ENCODE results near the gene ABCC1. TPM values are rescaled to one million over a fixed set of nuclear protein-coding genes. Genes with fewer than 3 reads are reported as not detected.
A peak's percentile ranks its signal among the peaks of the same experiment; 100 is the strongest.
"Not testable (repeated sequence)": the region's sequence is repeated elsewhere in the genome, so short reads cannot be mapped to it uniquely, and the experiment has no call there.

The ABCC1 gene
- total RNA-seq, 1 experiment from 2014 or later, result 11.8 TPM

DNA sequence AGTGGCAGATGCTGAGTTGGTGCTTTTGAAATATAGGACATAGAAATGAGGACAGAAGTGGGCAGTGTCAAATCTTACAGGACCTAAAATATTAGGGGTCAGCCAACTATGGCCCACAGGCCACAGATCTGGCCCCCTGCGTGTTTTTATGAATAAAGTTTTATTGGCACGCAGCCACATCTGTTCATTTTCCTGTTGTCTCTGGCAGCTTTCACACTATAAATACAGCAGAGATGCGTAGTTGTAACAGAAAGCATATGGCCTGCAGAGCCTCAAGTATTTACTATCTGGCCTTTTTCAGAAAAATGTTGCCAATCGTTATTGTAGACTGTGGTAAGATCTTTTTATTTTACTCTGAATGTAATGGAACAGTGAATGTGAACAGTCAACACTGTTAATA lies 191.1 kb downstream of the ABCC1 start:
- no peak for DNase-seq (ENCODE audit: low read depth)

DNA sequence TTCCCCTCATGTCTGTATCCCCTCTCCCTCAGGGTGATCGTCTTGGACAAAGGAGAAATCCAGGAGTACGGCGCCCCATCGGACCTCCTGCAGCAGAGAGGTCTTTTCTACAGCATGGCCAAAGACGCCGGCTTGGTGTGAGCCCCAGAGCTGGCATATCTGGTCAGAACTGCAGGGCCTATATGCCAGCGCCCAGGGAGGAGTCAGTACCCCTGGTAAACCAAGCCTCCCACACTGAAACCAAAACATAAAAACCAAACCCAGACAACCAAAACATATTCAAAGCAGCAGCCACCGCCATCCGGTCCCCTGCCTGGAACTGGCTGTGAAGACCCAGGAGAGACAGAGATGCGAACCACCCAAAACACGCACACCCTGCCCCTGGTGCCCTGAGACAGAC lies 191.7 kb downstream of the ABCC1 start:
- no peak for DNase-seq (ENCODE audit: low read depth)

DNA sequence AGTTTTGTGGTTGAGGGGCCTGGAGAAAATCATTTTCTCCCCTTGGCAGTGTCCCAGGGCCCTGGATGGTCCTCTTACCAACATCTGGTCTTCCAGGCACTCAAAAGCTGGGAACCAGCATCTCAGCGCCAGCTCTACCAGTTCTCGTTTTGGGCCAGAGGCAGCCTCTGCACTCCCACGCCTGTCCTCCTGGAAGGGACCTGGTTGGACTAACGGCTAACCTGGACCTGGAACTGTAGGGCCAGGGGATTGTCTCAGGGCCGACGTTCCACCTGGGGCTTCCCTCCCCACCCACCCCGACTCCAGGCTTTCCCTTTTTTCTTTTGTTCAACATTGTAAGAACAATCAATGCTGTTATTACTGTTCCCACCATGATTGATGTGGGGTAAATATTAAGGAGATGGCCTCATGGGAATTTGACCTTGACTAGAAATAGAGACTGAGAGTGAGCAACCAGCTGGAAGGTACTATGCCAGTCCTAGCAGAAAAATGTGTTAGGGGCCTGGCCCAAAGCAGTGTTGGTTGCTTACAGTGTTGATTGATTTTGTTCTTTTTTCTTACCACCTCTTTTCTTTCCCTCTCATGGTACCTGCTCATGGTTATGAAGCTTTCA lies 192.5 kb downstream of the ABCC1 start:
- no peak for DNase-seq (ENCODE audit: low read depth)

DNA sequence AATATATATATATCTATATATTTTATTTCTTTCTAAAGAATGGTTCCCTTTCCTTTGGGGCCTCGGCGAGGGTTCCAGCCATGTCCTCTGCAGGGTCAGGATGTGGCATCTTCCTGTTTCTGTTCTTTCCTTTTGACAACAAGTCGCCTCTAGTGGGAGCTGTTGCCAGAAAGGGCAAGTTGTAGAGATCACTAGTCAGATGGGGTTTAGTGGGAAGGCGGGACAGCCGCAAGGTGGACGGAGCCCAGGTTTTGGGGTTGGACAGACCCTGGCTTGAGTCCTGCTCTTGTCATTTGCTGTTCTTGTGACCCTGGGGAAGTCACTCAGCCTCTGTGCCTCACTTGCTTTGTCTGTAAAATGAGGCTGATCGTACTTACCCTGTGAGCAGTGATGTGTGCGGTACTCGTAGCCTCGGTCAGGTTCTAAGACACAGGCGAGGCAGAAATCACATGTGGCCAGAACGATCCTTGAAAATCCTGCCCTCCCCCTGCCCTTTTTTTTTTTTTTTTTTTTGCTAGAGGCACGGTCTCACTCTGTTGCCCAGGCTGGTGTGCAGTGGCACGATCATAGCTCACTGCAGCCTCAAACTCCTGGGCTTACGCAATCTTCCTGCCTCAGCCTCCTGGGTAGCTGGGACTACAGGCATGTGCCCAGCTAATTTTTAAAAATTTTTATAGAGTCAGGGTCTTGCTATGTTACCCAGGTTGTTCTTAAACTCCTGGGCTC lies 193.8 kb downstream of the ABCC1 start:
- DNase-seq (ENCODE audit: low read depth), result no peak

DNA sequence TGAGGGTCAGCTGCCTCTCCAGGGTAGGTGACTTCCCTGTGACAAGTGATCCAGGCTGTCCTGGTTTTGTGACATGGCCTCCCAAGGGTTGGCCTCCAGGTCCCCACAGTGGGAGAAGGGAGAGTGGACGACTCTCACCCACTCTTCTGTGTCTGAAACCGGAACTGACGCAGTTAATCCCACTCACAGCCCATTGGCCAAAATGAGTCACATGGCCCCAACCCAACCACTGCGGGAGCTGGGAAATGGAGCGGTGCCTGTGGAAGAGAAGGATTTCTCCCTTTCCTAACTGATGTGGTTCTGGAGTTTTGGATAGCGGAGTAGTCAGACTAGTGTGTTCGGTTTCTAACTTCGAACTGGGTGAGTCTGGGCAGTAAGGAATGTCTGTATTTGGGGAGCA lies 194.5 kb downstream of the ABCC1 start:
- no peak for DNase-seq (ENCODE audit: low read depth)

DNA sequence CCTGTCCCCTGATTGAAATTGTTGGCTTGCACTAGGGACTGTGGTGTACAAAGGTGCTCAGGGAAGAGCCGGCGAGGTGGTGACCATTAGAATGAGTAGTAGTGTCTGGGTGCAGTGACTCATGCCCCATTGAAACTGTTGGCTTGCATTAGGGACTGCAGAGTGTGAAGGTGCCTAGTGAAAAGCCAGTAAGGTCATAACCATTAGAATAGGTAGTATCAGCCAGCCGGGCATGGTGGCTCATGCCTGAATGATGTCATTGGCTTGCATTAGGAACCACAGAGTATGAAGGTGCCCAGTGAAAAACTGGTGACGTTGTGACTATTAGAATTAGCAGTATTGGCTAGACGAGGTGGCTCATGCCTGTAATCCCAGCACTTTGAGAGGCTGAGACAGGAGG lies 195.0 kb downstream of the ABCC1 start:
- peak; percentile 24 for DNase-seq (ENCODE audit: low read depth)

DNA sequence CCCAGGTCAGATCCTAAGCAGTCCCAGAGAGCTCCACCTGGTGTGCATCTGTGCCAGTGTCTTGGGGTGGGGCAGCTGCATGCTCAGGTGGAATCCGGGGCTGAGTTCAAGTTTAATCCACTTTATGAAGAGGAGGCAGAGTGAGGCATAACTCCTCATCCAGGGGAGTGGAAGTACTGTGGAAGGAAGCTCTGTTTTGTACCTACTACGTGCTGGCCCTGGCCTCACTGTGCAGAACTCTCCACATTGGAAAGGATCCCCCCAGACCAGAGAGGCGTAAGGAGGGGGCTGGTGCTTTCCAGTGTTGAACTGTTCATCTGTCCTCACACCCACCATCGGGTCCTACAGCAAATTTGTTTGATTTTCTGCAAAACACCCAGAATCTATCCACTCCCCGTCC lies 195.9 kb downstream of the ABCC1 start:
- no peak for DNase-seq (ENCODE audit: low read depth)

DNA sequence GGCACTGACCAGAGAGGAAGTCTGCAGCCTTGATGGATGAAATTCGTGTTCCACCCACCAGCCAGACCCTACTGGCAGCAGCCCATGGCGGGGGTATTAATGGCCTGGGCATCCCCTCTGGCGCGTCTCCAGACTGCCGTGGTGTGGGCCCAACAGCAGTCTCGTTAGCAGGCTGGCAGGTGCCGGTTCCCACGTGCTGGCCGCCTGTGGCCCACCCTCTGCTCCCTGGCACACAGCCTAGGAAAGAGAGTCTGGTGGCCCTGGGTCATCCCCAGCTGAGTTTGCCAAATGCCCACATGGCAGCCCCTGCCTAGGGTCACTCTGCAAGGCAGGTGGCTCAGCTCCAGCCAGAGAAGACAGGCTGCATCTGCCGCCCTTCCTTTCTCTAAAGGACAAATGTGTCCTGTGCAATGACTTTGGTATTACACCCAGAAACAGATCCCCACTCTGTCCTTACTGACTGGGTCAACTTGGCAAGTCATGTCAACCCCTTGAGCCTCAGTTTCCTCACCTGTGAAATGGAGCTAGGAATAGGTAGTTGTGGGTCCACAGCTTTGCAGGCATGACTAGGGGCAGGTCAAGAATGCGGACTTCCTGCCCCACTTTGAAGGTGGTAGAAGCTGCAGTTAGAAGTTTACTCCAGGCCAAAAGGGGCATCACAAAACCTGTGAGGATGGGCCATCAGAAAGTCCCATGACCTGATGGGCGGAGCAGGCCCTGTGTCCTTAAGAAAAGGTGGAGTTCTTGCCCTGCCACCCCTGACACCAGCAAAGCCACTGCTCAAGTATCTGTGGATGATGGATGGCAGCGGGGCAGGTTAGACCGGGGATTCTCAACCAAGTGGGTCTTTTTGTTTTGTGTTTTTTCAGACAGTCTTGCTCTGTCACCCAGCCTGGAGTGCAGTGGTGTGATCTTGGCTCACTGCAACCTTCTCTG lies 197.2 kb downstream of the ABCC1 start:
- DNase-seq (ENCODE audit: low read depth), result no peak

DNA sequence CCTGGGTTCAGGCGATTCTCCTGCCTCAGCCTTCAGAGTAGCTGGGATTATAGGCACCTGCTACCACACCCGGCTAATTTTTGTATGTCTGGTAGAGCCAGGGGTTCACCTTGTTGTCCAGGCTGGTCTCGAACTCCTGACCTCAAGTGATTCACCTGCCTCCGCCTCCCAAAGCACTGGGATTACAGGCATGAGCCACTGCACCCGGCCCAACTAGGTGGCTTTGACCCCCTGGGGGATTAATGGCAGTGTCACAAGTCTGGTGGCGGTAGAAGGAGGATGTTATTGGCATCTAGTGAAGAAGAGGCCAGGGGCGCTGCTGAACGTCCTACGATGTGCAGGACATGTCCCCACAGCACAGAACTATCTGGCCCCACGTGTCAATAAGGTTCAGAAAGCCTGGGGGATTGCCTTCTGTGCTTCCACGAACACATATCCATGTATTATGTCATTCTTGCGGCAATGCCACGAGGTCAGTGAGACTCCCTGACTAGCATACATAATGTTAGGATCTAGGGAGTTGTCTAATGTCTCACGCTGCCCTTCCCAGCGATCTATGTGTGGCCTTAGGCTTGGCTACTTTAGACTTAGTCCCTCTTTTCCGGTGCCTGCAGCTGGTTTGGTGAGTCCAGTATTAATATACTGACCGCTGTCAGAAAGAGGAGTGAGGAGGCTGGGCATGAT lies 198.0 kb downstream of the ABCC1 start:
- no peak for DNase-seq (ENCODE audit: low read depth)

DNA sequence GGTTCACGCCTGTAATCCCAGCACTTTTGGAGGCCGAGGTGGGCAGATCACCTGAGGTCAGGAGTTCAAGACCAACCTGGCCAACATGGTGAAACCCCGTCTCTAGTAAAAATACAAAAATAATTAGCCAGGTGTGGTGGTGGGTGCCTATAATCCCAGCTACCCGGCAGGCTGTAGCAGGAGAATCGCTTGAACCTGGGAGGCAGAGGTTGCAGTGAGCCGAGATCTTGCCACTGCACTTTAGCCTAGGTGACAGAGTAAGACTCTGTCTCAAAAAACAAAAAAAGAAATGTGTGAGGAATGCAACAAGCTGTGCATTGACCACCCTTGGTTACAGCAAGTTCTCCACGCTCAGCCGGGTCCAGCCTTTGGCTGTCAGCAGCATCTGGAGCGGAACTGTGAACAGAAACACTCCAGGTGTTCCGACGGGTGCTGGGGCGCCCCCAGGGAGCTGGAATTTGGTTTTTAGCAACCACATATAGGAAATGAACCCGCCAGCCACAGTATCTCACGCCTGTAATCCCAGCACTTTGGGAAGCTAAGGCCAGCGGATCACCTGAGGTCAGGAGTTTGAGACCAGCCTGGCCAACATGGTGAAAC lies 198.7 kb downstream of the ABCC1 start:
- not testable (repeated sequence) for DNase-seq (ENCODE audit: low read depth)

DNA sequence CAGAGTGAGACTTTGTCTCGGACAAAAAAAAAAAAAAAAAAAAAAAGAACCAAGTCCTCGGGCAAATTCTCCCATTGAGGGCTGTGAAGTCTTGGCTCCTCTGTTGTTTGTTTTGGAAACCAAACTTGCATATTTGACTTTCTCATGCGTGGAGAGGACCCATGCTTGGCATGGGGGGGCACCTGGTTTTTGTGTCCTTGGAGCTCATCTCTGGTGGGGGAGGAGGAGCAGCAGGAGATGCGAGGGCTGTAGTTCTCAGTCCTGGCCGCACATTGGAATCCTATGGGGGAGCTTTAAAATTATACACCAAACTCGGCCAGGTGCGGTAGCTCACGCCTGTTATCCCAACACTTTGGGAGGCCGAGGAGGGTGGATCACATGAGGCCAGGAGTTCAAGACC lies 199.3 kb downstream of the ABCC1 start:
- no peak for DNase-seq (ENCODE audit: low read depth)

DNA sequence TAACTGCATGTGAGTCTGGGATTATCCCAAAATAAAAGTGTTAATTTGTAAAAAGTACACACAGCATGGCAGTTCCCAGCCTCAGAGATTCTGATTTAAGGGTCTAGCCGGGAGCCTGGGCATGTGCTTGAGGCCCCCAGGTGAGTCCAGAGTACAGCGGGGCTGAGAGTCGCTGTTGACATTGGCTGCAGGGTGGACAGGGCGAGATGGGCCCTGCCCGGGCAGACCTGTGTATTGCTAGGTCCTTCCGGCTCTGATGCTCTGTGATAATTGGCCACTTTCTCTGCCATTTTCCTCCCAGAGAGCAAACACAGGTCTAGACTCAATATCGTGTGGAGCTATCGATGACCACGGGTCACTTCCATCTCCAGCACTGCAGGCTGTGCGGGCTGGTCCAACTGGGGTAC lies 200.3 kb downstream of the ABCC1 start:
- no peak for DNase-seq (ENCODE audit: low read depth)

DNA sequence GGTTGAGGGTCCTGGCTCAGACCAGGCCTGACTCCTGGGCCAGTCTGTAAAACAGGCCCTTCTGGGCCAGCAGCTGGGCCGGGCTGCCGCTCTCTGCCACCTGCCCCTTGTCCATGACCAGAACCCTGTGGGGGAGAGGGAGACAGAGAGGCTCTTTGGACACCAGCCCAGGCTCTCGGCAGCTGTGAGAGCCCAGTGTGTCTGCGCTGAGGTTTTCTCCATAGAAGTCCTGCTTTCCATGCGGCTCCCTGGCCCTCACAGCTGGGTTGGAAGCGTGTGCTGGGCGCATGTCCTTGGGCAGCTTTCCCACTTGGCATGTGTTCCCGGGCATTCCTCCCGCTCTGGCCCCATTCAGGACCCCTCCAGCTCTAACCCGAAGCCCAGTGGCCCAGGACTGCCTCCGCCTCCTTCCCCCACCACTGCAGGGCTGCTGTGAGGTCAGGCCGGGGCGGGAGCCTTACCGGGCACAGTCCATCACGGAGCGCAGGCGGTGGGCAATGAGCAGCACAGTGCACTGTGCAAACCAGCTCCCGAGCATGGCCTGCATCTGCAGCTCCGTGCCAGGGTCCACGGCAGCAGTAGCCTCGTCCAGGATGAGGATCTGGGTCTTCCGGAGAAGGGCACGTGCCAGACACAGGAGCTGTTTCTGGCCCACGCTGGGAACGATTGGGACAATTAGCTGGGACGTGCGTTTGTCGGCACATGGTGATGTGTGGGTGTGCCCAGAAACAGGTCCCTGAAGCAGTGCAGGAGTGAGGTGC lies 200.9 kb downstream of the ABCC1 start:
- DNase-seq (ENCODE audit: low read depth), result no peak

DNA sequence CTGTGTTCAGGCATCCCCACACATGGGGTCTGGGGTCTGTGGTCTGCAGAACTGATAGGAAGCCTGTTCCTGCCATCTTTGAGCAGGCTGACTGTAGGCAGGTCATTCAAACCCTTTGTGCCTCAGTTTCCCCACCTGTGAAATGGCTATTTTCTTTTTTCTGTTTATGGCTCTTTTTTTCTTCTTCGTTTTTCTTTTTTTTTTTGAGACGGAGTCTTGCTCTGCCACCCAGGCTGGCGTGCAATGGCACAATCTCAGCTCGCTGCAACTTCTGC lies 201.4 kb downstream of the ABCC1 start:
- DNase-seq (ENCODE audit: low read depth), result no peak

DNA sequence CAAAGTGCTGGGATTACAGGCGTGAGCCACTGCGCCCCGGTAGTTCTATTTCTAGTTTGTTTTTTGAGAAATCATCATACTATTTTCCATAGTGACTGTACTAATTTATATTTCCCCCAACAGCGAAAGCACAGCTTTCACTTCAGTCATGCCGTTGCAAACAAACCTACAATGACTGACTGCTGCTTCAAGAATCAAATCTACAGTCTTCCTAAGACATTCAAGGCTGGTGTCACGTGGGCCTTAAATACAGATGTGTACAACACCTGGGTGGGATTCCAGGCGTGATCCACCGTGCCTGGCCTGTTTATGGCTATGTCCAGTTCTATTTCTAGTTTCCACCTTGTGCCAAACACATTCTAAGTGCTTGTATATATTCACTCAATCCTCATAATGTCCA lies 201.9 kb downstream of the ABCC1 start:
- DNase-seq (ENCODE audit: low read depth), result peak; percentile 24

DNA sequence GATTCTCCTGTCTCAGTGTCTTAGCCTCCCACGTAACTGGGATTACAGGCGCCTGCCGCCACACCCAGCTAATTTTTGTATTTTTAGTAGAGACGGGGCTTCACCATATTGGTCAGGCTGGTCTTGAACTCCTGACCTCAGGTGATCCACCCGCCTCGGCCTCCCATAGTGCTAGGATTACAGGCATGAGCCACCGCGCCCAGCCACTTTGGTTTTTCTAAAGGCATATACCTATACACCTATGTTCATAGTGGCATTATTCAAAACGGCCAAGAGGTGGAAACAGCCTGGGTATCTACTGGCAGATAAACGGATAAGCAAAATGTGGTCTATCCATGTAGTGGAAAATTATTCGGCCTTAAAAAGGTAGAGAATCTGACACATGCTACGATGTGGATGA lies 203.6 kb downstream of the ABCC1 start:
- DNase-seq (ENCODE audit: low read depth), result not testable (repeated sequence)

DNA sequence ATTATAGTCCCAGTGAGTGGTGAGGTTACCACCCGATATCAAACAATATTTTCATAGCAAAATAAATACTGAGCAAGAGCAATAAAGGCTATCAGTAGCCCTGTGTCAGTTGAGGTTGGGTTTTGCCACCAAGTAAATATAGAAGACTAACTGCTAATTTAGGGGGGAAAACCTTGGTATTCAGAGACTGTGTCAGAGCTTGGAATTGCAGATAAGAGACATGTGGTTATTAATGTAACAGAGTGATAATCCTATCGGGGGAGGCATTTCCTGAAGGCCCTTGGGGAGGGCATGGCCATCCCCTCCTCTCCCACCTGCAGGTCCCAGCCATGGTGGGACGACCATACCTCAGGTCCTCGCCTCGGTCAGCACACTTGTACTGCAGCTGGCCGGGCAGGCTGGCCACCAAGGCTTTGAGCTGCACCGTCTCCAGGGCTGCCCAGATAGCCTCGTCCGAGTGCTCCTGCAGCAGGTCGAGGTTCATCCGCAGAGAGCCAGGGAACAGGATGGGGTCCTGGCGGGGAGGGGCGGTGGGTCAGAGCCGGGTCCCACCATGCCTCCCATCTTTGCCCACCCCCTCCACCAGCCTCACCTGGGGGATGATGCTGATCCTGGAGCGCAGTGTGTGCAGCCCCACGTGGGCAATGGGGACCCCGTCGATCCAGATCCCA lies 205.0 kb downstream of the ABCC1 start:
- no peak for DNase-seq (ENCODE audit: low read depth)

DNA sequence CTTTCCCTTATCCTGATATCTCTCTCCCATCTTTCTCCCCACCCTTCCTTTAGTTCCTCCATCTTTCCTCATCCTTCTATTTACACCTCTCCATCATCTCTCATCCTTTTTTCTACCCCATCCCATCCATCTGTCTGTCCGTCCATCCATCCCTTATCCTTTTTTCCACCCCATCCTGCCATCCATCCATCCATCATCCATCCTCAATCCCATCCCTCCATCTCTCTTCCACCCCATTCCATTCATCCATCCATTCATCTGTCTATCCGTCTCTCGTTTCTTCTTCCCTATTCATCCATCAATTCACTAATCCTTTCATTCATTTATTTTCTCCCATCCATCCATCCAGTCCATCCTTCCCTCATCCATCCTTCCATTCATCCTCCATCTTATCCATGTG lies 205.8 kb downstream of the ABCC1 start:
- no peak for DNase-seq (ENCODE audit: low read depth)

DNA sequence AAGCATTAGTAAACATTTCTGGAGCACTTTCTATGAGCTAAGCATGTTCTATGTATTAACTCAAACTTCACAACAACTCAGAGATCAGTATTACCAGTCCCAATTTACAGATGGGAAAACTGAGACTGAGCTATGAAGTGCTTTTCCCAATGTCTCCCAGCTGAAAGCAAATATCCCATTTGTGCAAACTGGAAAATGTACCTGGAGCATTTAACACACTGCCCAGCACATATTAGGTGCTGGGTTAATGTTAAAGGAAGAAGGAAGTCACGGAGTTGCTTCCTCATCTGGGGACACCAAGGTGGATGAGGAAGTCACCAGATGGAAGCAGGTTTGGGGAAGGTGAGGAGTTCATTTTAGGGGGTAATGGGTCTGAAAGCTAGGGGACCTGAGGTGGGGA lies 207.8 kb downstream of the ABCC1 start:
- DNase-seq (ENCODE audit: low read depth), result no peak

DNA sequence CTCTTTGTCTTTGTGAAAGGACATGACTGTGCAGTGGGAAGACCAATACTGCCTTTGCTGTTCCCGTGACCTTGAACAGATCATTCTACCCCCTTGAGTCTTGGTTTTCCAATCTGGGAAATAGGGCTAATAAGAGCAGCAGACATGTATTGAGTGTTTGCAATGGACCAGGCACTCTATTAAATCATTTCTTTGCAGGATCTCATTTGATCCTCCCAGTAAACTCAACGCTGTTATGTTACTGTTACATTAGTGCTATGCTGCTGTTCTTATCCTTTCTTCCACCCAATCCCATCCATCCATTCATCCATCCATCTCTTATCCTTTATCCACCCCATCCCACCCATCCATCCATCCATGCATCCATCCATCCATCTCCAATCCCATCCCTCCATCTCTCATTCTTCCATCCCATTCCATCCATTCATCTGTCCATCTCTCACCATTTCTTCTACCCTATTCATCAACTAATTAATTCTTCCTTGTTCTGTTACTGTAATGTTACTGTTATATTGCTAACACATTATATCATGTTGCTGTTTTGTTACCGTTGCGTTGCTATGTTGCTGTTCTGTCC lies 208.8 kb downstream of the ABCC1 start:
- DNase-seq (ENCODE audit: low read depth), result no peak
